Thyroid gland (tissue), 4 donors: ENCODE results near the gene LPAR2. TPM values are rescaled to one million over a fixed set of nuclear protein-coding genes. Genes with fewer than 3 reads are reported as not detected.

Experiments used
- DNase-seq, 2 donors: peaks; one replicate each; pipeline ENCODE4 v3.0.0-alpha.2; 2019
- H3K27ac ChIP-seq, 3 donors: fragments of 200-600 bp; sonication (generic); 1 replicate in 2 of 3; 2 replicates in 1 of 3; pipeline ENCODE4 v1.5.1; 2016 to 2019; ENCODE audit warnings: mild to moderate bottlenecking in 1 of 3, moderate library complexity in 1 of 3
- H3K27me3 ChIP-seq: fragments of 200-600 bp; sonication (generic); one replicate; pipeline ENCODE4 v1.5.1; 2019
- H3K36me3 ChIP-seq, 2 donors: fragments of 200-600 bp; sonication (generic); one replicate each; pipeline ENCODE4 v1.5.1; 2016 to 2019
- H3K4me1 ChIP-seq, 2 donors: fragments of 200-600 bp; sonication (generic); one replicate each; pipeline ENCODE4 v1.5.1; 2017 to 2019
- H3K4me3 ChIP-seq, 3 donors: fragments of 200-600 bp; sonication (generic); replicated peaks in 1 of 3; 1 replicate in 2 of 3; 2 replicates in 1 of 3; pipeline ENCODE4 v1.5.1; 2016; ENCODE audit warnings: mild to moderate bottlenecking in 1 of 3
- H3K9me3 ChIP-seq: fragments of 200-600 bp; sonication (generic); one replicate; pipeline ENCODE4 v1.5.1; 2017
- CTCF ChIP-seq, 6 experiments: fragments of 200-600 bp in 3 of 6; fragments of 450-650 bp in 3 of 6; sonication (generic) in 3 of 6; IDR thresholded peaks; one replicate each; pipeline ENCODE4 v1.5.1; 2016 to 2019; ENCODE audit warnings: antibody characterized with exemption in 6 of 6, mild to moderate bottlenecking in 2 of 6, inconsistent platforms in 1 of 6, moderate library complexity in 1 of 6
- POLR2A ChIP-seq, 2 donors: fragments of 450-650 bp; IDR thresholded peaks; one replicate each; pipeline ENCODE4 v1.6.1; 2017; ENCODE audit warnings: antibody characterized with exemption in 2 of 2, mild to moderate bottlenecking in 2 of 2, moderate library complexity in 1 of 2
- WGBS, 2 donors: methylation state at CpG; one replicate each; pipeline ENCODE4 v1.1.5; 2017; 5-methylcytosine and 5-hydroxymethylcytosine counted together
- intact Hi-C: fragments of 100-400 bp; cut with DNase I; formaldehyde crosslinking; loops from one replicate; pipeline ENCODE4 v1.15.1; 2023
- total RNA-seq, 4 donors: library from RNA; depleted of rRNA; stranded (reverse); fragments of >200 nt; gene quantifications; one replicate each; pipeline ENCODE4 v1.2.3, GENCODE V29; 2016

The LPAR2 gene
- total RNA-seq, 4 donors from 2014 or later = 10.2 to 35.2 (median 22.9) TPM

DNA sequence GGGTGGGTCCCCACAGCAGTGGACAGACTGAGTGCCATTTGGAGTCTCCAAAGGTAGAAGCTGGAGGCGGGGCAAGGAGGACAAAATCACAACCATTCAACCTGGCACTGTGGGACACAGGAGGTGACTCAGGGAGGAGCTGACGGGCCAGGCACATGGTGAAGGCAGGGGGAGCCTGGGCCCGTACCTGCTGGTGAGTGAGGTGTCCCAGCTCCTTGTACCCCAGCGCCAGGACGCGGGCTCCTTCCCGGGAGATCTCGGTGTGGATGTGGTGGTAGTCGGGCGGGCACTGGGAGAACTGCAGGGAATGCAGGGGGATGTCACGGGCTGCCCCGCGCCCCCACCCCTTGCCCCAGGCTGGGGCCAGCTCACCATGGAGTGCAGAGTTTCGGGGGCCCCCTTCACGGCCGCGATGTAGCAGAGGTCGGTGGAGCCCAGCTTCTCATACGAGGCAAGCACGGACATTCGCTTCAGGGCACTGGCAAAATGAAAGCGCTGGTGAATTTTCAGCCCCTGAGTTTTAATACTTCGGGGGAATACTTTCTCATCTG is 25.7 kb upstream of the LPAR2 start:
- 94 to 97% methylated on average over 22 to 23 of the region's 23 CpGs for WGBS, 2 donors
- TF ChIP-seq CTCF (IDR thresholded peaks at IDR 0.05) = no peak
- no peak for TF ChIP-seq POLR2A (IDR thresholded peaks at IDR 0.05)
- intact Hi-C loops = no loop called here
- Histone ChIP-seq H3K9me3 (no peaks in the 10 kb centered on the region), H3K27me3 (no peaks in the 10 kb centered on the region), H3K4me1 (no peaks in the 10 kb centered on the region), H3K4me3 (no peak overlapping the region), H3K36me3 (peaks cover 75 to 93% of the 10 kb centered on the region in 2 donors), H3K27ac (no peak overlapping the region)
- no peak for DNase-seq

GRCh38 chr19:19652482-19653295 is 24.7 kb upstream of the LPAR2 start:
- intact Hi-C loops = no loop called here
- H3K4me3 ChIP-seq = no peak overlapping the region
- WGBS, 2 donors = 92 to 96% methylated on average over 19 to 24 of the region's 24 CpGs
- H3K27ac ChIP-seq = no peak overlapping the region
- DNase-seq = no peak
- no peaks in the 10 kb centered on the region for H3K27me3 ChIP-seq
- no peaks in the 10 kb centered on the region for H3K9me3 ChIP-seq
- H3K36me3 ChIP-seq = peaks cover 70 to 84% of the 10 kb centered on the region in 2 donors
- TF ChIP-seq CTCF (IDR thresholded peaks at IDR 0.05) = no peak
- TF ChIP-seq POLR2A (IDR thresholded peaks at IDR 0.05) = no peak
- no peaks in the 10 kb centered on the region for H3K4me1 ChIP-seq

DNA sequence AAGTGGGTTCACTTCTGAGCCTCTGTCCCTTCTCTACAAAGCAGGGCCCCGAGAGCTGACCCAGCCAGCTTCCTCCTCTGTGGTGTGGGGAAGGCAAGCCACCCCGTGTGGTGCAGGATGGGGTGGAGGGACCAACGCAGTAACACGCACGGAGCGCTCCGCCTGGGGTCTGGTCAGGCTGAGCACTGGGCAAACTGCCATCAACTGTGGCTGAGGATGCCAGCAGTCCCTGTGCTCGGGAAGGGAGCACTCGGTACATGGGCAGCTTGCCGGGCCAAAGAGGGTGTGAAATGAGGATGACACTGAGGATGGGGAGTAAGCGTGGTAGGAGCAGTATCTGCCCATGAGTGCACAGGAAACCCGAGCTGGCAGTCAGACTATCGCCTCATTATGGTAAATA is 23.1 kb upstream of the LPAR2 start:
- H3K4me1 ChIP-seq = no peaks in the 10 kb centered on the region
- TF ChIP-seq CTCF (IDR thresholded peaks at IDR 0.05) = no peak
- no peak for TF ChIP-seq POLR2A (IDR thresholded peaks at IDR 0.05)
- no peaks in the 10 kb centered on the region for H3K9me3 ChIP-seq
- no peak overlapping the region for H3K27ac ChIP-seq
- intact Hi-C loops = no loop called here
- H3K4me3 ChIP-seq = no peak overlapping the region
- H3K36me3 ChIP-seq = peaks cover 75 to 84% of the 10 kb centered on the region in 2 donors
- no peaks in the 10 kb centered on the region for H3K27me3 ChIP-seq
- no peak for DNase-seq
- WGBS, 2 donors = 87 to 89% methylated on average over 6 to 13 of the region's 13 CpGs

GRCh38 chr19:19650331-19650730 is 22.3 kb upstream of the LPAR2 start:
- no peak for DNase-seq
- Histone ChIP-seq H3K27me3 (no peaks in the 10 kb centered on the region), H3K4me1 (no peaks in the 10 kb centered on the region), H3K9me3 (no peaks in the 10 kb centered on the region), H3K4me3 (no peak overlapping the region), H3K27ac (no peak overlapping the region), H3K36me3 (peaks cover 75 to 84% of the 10 kb centered on the region in 2 donors)
- intact Hi-C loops = no loop called here
- 89 to 93% methylated on average over 5 to 8 of the region's 9 CpGs for WGBS, 2 donors
- no peak for TF ChIP-seq POLR2A (IDR thresholded peaks at IDR 0.05)
- no peak for TF ChIP-seq CTCF (IDR thresholded peaks at IDR 0.05)

GRCh38 chr19:19649580-19649995 is 21.6 kb upstream of the LPAR2 start:
- Histone ChIP-seq H3K36me3 (peaks cover 75 to 80% of the 10 kb centered on the region in 2 donors), H3K4me3 (no peak overlapping the region), H3K9me3 (no peaks in the 10 kb centered on the region), H3K27ac (no peak overlapping the region), H3K27me3 (no peaks in the 10 kb centered on the region), H3K4me1 (no peaks in the 10 kb centered on the region)
- DNase-seq = no peak
- no peak for TF ChIP-seq POLR2A (IDR thresholded peaks at IDR 0.05)
- no peak for TF ChIP-seq CTCF (IDR thresholded peaks at IDR 0.05)
- 93 to 98% methylated on average over 4 to 18 of the region's 22 CpGs for WGBS, 2 donors
- intact Hi-C loops = no loop called here
